Inflammatory macrophage treated with lipopolysaccharide for 1 hour (primary cell): ENCODE results near the gene PRR36.
"Not testable (repeated sequence)": the region's sequence is repeated elsewhere in the genome, so short reads cannot be mapped to it uniquely, and the experiment has no call there.

Experiments
- DNase-seq, 2 donors: peaks; one replicate each; pipeline ENCODE4 v3.0.0-alpha.2; 2020 to 2022

Gene PRR36

DNA sequence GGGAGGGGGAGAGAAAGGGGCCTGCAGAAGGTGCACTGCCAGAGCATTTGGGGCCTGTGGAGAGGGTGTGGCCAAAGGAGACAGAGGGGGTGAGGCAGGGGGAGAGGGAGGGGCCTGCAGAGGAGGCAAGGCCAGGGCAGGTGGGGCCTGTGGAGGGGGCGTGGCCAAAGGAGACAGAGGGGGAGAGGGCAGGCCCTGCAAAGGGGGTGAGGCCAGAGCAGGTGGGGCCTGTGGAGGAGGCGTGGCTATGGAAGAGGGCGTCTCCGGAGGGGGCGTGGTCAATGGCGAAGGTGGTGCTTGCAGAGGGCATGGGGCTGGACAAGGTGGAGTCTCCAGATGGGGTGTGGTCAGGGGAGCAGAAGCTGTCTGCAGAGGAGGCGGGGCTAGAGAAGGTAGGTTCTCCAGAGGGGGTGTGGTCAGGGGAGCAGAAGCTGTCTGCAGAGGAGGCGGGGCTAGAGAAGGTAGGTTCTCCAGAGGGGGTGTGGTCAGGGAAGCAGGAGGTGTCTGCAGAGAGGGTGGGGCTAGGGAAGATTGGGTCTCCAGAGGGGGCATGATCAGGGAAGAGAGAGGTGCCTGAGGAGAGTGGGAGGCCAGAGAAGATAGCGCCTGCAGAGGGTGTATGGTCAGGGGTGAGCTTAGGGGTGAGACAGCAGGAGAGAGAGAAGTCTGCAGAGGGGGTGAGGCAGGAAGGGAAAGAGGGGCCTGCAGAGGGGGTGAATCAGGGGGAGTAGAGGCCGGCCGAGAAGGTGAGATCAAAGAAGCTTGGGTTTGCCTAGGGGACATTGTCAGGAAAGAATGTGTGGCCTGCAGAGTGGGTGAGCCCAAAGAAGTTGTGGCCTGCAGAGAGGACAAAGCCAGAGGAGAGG is 3.4 kb downstream of the PRR36 start:
- peak; percentile 33 to 45 for DNase-seq

GRCh38 chr19:7869910-7870511 is 4.2 kb downstream of the PRR36 start:
- DNase-seq: no peak

DNA sequence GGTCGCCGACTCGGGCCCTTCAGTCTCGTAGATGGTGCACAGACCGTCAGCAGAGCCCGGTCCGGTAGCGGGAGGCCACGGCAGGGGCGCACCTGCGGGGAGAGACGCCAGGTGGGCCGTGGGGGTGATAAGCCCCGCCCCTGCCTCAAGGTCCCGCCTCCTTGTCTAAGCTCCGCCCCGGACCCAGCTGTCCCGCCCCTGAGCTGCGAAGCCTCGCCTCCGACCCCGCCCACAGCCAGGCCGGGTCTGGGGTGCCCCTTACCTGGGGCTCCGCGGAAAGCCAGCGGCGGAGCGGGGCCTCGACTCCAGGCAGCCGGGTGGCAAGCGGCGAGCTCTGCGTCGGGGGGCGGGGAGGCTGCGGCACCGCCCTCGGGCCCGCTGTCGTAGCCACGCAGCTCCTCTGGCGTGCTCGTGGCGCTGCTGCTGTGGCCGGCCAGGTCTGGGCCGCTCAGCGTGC is 4.7 kb downstream of the PRR36 start:
- DNase-seq: peak in 1 of 2 donors; percentile 42

- DNase-seq: peak in 1 of 2 donors; percentile 64
These were observed 5.3 kb downstream of the PRR36 start for GRCh38 chr19:7868671-7869452.

GRCh38 chr19:7868326-7868670 is 5.9 kb downstream of the PRR36 start:
- DNase-seq: no peak

DNA sequence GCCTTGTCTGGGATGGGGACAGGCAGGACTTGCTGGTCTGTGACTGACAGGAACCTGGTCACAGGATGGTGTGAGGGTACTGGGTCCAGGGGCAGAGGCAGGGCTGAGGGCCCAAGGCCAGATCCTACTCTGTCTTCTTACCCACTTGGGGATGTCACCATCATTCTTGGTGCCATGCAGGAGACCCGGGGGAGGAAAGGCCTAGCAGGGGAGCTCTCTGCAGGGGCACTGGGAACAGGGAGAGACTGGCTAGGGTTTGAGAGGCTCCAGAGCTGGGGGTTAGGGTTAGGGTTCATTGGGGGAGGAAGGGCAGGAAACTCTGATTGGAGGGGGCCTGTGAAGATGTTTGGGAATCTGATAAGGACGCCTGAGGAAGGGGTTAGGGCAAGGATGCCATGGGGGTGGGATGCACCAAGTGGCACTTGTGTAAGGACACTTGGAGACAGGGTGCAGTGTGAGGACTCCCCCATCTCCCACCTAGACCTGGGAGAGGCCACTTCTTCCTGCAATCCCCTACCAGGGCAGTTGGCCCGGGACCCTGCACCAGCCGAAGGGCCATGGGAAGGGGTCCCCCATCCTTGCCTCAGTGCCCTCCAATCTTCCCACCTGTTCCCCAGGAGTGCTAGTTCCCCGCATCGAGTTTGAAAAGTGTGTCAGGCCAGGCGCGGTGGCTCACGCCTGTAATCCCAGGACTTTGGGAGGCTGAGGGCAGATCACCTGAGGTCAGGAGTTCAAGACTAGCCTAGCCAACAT is 6.9 kb downstream of the PRR36 start:
- no peak for DNase-seq

GRCh38 chr19:7866399-7867091 is 7.6 kb downstream of the PRR36 start:
- no peak for DNase-seq

- DNase-seq: no peak
These were observed 8.8 kb downstream of the PRR36 start for GRCh38 chr19:7865262-7865911.

DNA sequence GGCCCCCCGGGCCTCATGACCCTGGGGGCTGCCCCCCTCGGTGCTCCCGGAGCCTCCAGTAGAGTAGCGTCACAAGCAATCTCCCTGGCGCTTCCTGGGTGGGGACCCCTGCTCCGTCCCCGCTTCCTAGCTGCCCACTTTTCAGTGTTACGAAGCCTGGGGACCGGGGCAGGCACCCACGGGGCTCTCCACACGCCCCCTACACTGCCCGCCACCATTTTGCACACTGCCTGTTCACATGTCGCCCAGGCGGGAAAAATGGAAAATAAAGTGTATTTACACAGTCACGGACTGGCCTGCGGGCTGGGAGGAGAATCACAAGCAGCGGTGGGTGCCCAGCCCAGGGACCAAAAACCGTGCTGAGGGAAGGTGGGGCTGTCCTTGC is 9.5 kb downstream of the PRR36 start:
- no peak for DNase-seq

DNA sequence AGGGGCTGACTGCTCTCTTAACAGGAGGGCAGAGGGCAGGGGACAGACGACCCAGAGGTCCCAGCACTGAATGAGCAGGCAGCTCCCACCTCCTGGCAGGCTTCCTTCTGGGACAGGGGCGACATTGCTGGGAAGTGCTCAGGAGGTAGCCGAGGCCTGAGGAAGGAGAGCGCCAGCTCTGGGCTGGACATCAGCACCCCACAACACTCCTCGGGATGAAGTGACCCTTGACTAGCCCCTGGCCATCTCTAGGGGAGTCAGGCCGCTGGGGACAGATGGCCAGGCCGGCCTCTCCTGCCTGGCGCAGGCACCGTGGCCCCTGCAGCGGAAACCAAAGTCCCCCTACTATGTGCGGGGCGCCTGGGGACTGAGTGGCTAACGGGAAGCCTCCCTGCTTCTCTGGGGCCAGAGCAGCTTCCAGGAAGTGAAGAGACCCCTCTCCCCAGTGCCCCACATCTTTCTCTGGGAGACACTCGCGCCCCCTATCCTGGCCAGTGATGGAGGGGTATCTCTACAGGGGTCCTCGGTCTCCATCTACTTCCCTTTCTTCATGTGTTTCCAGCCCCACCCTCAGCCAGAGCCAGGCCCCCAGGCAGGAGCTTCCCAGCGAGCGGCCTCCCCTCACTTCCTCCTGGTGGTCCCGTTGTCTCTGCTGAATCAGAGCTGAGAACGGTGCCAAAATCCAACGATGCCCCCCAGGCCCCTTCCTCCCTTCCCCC is 10.1 kb downstream of the PRR36 start:
- DNase-seq: no peak

GRCh38 chr19:7863157-7863970 is 10.8 kb downstream of the PRR36 start:
- DNase-seq: no peak

GRCh38 chr19:7862413-7862951 is 11.7 kb downstream of the PRR36 start:
- DNase-seq: peak in 1 of 2 donors; percentile 44

DNA sequence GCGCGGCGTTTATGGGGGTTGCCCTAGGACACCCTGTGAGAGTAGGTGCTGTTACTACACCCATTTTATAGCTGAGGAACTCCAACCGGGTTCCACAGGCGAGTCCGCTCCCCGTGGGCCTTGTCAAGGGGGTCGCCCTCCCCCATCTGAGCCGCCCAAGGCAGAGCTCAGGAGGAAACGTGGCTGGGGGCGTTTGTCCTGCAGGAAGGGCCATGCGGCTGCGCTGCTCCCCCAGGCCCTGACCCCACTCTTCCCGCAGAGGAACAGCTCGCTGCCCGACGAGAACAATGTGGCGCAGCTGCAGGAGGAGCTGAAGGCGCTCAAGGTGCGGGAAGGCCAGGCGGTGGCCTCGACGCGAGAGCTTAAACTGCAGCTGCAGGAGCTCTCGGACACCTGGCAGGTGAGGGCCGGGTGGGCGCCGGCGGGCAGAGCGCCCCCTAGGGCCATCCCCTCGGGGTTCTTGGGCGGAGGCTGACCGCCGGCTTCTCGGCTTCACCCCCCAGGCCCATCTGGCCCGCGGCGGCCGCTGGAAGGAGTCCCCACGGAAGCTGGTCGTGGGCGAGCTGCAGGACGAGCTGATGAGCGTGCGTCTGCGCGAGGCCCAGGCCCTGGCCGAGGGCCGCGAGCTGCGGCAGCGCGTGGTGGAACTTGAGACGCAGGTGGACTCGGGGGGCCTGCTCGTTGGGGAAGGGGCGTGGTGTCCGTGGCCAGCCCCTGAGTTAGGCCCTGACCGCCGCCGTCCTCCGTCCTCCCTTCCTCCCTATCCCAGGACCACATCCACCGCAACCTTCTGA is 12.4 kb downstream of the PRR36 start:
- DNase-seq: no peak

DNA sequence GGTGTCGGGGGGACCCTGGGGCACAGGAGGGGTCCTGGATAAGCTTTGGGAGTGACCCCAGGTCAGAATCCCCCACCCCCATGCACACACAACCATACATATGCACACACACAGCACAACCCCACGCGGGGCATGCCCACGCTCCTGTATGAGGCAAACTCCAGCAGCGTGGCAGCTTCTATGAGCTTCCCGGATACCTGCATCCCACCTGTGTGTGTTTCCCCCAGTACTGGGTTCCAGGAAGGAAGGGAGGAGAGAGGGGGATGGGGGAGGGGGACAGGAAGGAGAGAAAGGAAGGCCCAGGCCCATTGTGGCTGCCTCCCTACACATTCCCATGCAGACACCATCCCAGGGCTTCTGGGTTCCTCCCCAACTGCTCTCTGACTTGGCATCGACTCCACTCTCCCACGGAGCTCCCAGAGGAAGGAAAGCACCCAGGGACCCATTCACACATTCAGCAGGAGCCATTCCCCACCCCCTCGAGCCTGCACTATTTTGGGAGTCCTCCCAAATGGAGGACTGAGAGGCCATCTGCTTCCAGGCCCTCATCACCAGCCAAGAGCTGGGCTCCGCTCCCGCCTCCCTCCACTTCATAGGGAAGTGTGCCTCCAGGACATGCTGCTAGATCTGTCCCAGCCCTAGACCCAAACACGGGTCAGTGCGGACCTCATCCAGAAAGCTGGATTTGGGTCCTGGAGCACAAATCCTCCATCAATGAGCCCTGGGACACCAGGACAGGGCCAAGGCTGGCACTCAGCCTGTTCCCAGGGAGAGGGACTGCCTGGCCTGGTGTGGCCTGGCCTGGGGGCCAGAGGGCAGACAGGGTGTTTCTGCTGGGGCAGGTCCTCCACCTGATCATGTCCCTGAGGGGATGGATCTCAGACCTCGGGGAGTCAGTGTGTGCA is 13.2 kb downstream of the PRR36 start:
- DNase-seq: no peak

- DNase-seq: no peak
These were observed 14.1 kb downstream of the PRR36 start for GRCh38 chr19:7859831-7860713.

- DNase-seq: not testable (repeated sequence)
These were observed 15.1 kb downstream of the PRR36 start for GRCh38 chr19:7859087-7859486.
